Nephron progenitor cell (in vitro differentiated cells): ENCODE results near the gene DUSP7.
A peak's percentile ranks its signal among the peaks of the same experiment; 100 is the strongest.

Source experiments
- DNase-seq: peaks from one replicate; pipeline ENCODE4 v3.0.0; 2021
- H3K27ac Mint-ChIP-seq: 2 replicates; pipeline ENCODE4 v1.8.0; 2021; ENCODE audit warnings: mild to moderate bottlenecking, moderate library complexity, mixed read lengths
- H3K27me3 Mint-ChIP-seq: 2 replicates; pipeline ENCODE4 v1.8.0; 2021; ENCODE audit warnings: mild to moderate bottlenecking, low read depth, mixed read lengths; ENCODE audit not compliant: poor library complexity
- H3K36me3 Mint-ChIP-seq: 2 replicates; pipeline ENCODE4 v1.8.0; 2021; ENCODE audit warnings: low read depth, mixed read lengths
- H3K4me1 Mint-ChIP-seq: 2 replicates; pipeline ENCODE4 v1.8.0; 2021; ENCODE audit warnings: mixed read lengths
- H3K4me3 Mint-ChIP-seq: 2 replicates; pipeline ENCODE4 v1.8.0; 2021; ENCODE audit warnings: mild to moderate bottlenecking, moderate library complexity, mixed read lengths
- H3K9me3 Mint-ChIP-seq: 2 replicates; pipeline ENCODE4 v1.8.0; 2021; ENCODE audit warnings: mild to moderate bottlenecking, moderate library complexity, mixed read lengths
- TF ChIP-seq, protein P1 (sequence below): fragments of 200-600 bp; sonication (generic); IDR thresholded peaks from 2 replicates; pipeline ENCODE4 v1.5.0; 2021; ENCODE audit warnings: antibody characterized with exemption

DUSP7 gene

DNA sequence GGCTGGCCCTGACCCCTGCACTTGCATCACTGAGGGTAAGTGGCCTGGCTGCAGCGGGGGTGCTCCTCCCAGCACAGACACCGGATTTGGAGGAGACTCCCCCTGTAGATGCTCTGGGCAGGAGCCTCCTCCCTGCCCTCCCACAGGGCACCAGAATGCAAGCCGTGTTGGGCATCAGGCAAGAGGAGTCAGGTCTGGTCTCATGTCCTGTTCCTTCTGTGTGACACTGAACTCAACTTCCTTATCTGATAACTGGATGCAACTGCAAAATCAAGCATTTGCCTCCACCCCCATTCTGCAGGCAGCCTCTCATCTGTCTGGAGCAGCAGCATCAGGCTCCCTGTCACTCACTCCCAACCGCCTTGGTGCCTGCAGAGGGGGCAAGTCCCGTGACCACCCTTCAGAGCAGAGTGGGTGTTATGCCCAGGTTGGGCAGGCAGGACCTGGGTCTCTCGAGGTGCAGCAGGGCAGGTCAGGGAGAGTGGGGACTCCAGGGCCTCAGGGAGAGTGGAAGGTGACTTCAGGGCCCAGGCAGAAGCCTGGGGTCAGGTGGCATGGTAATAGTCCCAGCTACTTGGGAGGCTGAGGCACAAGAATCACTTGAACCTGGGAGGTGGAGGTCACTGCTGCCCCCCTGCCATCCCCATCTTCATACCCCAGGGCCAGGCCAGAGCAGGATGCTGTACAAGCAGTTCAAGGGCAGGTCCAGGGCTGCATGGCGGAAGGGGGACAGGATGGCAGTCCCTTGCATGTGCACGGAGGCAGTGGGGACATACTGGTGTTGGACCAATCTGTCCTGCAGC is 50.2 kb downstream of the DUSP7 start:
- Mint-ChIP-seq H3K27me3 (peaks cover 22% of the 10 kb centered on the region), H3K27ac (peak overlapping the region; percentile 42), H3K9me3 (no peaks in the 10 kb centered on the region), H3K36me3 (no peaks in the 10 kb centered on the region), H3K4me3 (peak overlapping the region; percentile 47), H3K4me1 (peaks cover 57% of the 10 kb centered on the region)
- TF ChIP-seq, protein P1, sequence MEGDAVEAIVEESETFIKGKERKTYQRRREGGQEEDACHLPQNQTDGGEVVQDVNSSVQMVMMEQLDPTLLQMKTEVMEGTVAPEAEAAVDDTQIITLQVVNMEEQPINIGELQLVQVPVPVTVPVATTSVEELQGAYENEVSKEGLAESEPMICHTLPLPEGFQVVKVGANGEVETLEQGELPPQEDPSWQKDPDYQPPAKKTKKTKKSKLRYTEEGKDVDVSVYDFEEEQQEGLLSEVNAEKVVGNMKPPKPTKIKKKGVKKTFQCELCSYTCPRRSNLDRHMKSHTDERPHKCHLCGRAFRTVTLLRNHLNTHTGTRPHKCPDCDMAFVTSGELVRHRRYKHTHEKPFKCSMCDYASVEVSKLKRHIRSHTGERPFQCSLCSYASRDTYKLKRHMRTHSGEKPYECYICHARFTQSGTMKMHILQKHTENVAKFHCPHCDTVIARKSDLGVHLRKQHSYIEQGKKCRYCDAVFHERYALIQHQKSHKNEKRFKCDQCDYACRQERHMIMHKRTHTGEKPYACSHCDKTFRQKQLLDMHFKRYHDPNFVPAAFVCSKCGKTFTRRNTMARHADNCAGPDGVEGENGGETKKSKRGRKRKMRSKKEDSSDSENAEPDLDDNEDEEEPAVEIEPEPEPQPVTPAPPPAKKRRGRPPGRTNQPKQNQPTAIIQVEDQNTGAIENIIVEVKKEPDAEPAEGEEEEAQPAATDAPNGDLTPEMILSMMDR = no peak
- DNase-seq = no peak

DNA sequence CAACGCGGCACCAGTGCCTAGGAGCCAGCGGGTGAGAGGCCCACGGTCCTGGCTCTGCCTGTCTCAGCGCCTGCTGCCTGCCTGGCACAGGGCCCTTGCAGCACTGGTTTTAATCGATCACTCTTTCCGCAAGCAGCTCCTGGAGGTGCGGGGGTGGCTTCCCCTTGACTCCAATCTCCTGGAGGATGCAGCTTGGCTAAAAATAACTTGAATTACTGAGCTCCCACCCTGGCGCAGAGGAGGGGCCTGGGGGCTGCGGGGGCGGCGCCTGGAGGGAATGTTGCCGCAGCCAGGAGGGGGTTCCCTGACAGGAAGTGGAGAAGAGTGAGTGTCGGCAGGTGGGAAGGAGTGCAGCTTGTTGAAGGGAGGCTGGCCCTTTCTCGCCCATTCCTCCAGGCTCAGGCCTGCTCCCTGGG is 50.8 kb downstream of the DUSP7 start:
- Mint-ChIP-seq H3K27me3 (peaks cover 23% of the 10 kb centered on the region), H3K36me3 (no peaks in the 10 kb centered on the region), H3K9me3 (no peaks in the 10 kb centered on the region), H3K4me1 (peaks cover 57% of the 10 kb centered on the region), H3K27ac (peak overlapping the region; percentile 42), H3K4me3 (peak overlapping the region; percentile 47)
- peak; percentile 77 for DNase-seq
- TF ChIP-seq, protein P1 = no peak

- H3K4me3 Mint-ChIP-seq = peak overlapping the region; percentile 47
These were observed 51.4 kb downstream of the DUSP7 start for GRCh38 chr3:52004906-52005395.

GRCh38 chr3:52004163-52004787 is 52.1 kb downstream of the DUSP7 start:
- peak; percentile 76 for DNase-seq
- Mint-ChIP-seq H3K4me3 (no peak overlapping the region), H3K9me3 (no peaks in the 10 kb centered on the region), H3K27me3 (peaks cover 25% of the 10 kb centered on the region), H3K27ac (no peak overlapping the region), H3K36me3 (no peaks in the 10 kb centered on the region), H3K4me1 (peaks cover 57% of the 10 kb centered on the region)
- TF ChIP-seq, protein P1 = peak; percentile 60

More at GRCh38 chr3:52004906-52005395, 51.4 kb downstream of the DUSP7 start:
- Mint-ChIP-seq H3K4me1 (peaks cover 57% of the 10 kb centered on the region), H3K36me3 (no peaks in the 10 kb centered on the region), H3K27ac (no peak overlapping the region), H3K9me3 (no peaks in the 10 kb centered on the region), H3K27me3 (peaks cover 25% of the 10 kb centered on the region)
- DNase-seq = no peak
- TF ChIP-seq, protein P1 = no peak

- H3K4me3 Mint-ChIP-seq = no peak overlapping the region
- H3K36me3 Mint-ChIP-seq = no peaks in the 10 kb centered on the region
- no peaks in the 10 kb centered on the region for H3K9me3 Mint-ChIP-seq
- TF ChIP-seq, protein P1 = no peak
- no peak overlapping the region for H3K27ac Mint-ChIP-seq
- H3K4me1 Mint-ChIP-seq = peaks cover 67% of the 10 kb centered on the region
- peaks cover 30% of the 10 kb centered on the region for H3K27me3 Mint-ChIP-seq
- DNase-seq = no peak
These were observed 53.6 kb downstream of the DUSP7 start for GRCh38 chr3:52002748-52003147.
